SK-N-SH treated with all-trans-retinoic acid at 6 μM for 48 hours (cell line): ENCODE measurements around the gene FGF22.
A peak's percentile ranks its signal among the peaks of the same experiment; 100 is the strongest.

Source experiments
- ATAC-seq: fragments of 200-7000 bp; cut with Tn5 transposase; 3 replicates; pipeline ENCODE4 v1.9.1; 2020; ENCODE audit warnings: mild to moderate bottlenecking, moderate library complexity
- ARNTL ChIP-seq: fragments of 450-650 bp; formaldehyde crosslinking; IDR thresholded peaks from 2 replicates; pipeline ENCODE4 v1.5.0; 2020; ENCODE audit warnings: low read depth, mild to moderate bottlenecking, moderate library complexity, borderline replicate concordance
- BACH2 ChIP-seq: fragments of 250-450 bp; sonication (Bioruptor Pico); IDR thresholded peaks from 2 replicates; pipeline ENCODE4 v1.9.0; 2021; ENCODE audit warnings: mild to moderate bottlenecking, borderline replicate concordance
- CSDC2 ChIP-seq: fragments of 250-450 bp; sonication (Bioruptor Pico); IDR thresholded peaks from 2 replicates; pipeline ENCODE4 v1.5.0; 2020; ENCODE audit warnings: mild to moderate bottlenecking, moderate library complexity
- ESRRG ChIP-seq: fragments of 250-450 bp; sonication (Bioruptor Pico); IDR thresholded peaks from 2 replicates; pipeline ENCODE4 v1.6.1; 2021; ENCODE audit warnings: mild to moderate bottlenecking
- GLIS3 ChIP-seq: fragments of 250-450 bp; sonication (Bioruptor Pico); IDR thresholded peaks from 2 replicates; pipeline ENCODE4 v1.5.0; 2020; ENCODE audit warnings: mild to moderate bottlenecking, moderate library complexity
- ISL1 ChIP-seq: fragments of 250-450 bp; sonication (Bioruptor Pico); IDR thresholded peaks from 2 replicates; pipeline ENCODE4 v2.1.2; 2022; ENCODE audit warnings: mild to moderate bottlenecking, moderate library complexity
- OSR1 ChIP-seq: fragments of 250-450 bp; sonication (Bioruptor Pico); IDR thresholded peaks from 2 replicates; pipeline ENCODE4 v1.8.0; 2022; ENCODE audit warnings: moderate library complexity, mild to moderate bottlenecking, inconsistent platforms
- PPARA ChIP-seq: fragments of 250-450 bp; sonication (Bioruptor Pico); IDR thresholded peaks from 2 replicates; pipeline ENCODE4 v1.5.0; 2020; ENCODE audit warnings: mild to moderate bottlenecking, borderline replicate concordance
- RARB ChIP-seq: fragments of 250-450 bp; sonication (Bioruptor Pico); IDR thresholded peaks from 2 replicates; pipeline ENCODE4 v1.8.0; 2021; ENCODE audit warnings: mild to moderate bottlenecking, moderate library complexity
- SNAI2 ChIP-seq: fragments of 250-450 bp; sonication (Bioruptor Pico); IDR thresholded peaks from 2 replicates; pipeline ENCODE4 v1.5.0; 2020; ENCODE audit warnings: mild to moderate bottlenecking, moderate library complexity
- TCF4 ChIP-seq: fragments of 250-450 bp; sonication (Bioruptor Pico); IDR thresholded peaks from 2 replicates; pipeline ENCODE4 v1.8.0; 2021; ENCODE audit warnings: mild to moderate bottlenecking, moderate library complexity, borderline replicate concordance
- TOX ChIP-seq: fragments of 250-450 bp; sonication (Bioruptor Pico); IDR thresholded peaks from 2 replicates; pipeline ENCODE4 v1.8.0; 2021; ENCODE audit warnings: mild to moderate bottlenecking, moderate library complexity, borderline replicate concordance
- ZC3H10 ChIP-seq: fragments of 250-450 bp; sonication (Bioruptor Pico); IDR thresholded peaks from 2 replicates; pipeline ENCODE4 v1.5.1; 2021; ENCODE audit warnings: mild to moderate bottlenecking, moderate library complexity
- ZFP3 ChIP-seq: fragments of 250-450 bp; sonication (Bioruptor Pico); IDR thresholded peaks from 2 replicates; pipeline ENCODE4 v1.5.0; 2020; ENCODE audit warnings: mild to moderate bottlenecking, moderate library complexity
- ZFP30 ChIP-seq: fragments of 450-650 bp; formaldehyde crosslinking; IDR thresholded peaks from 2 replicates; pipeline ENCODE4 v1.5.0; 2022; ENCODE audit warnings: mild to moderate bottlenecking, moderate library complexity
- ZNF565 ChIP-seq: fragments of 450-650 bp; formaldehyde crosslinking; conservative IDR thresholded peaks from 2 replicates; pipeline ENCODE4 v1.5.0; 2020; ENCODE audit warnings: low read depth, mild to moderate bottlenecking, moderate library complexity
- ZNF70 ChIP-seq: fragments of 450-650 bp; formaldehyde crosslinking; IDR thresholded peaks from 2 replicates; pipeline ENCODE4 v1.5.0; 2020; ENCODE audit warnings: mild to moderate bottlenecking, moderate library complexity
- ZNF8 ChIP-seq: fragments of 450-650 bp; formaldehyde crosslinking; IDR thresholded peaks from 2 replicates; pipeline ENCODE4 v1.5.0; 2020; ENCODE audit warnings: mild to moderate bottlenecking, moderate library complexity
- TF ChIP-seq, protein P1 (sequence below): fragments of 250-450 bp; sonication (Bioruptor Pico); IDR thresholded peaks from 2 replicates; pipeline ENCODE4 v1.5.1; 2020; ENCODE audit warnings: low read depth, mild to moderate bottlenecking, moderate library complexity
- TF ChIP-seq, protein P2 (sequence below): fragments of 250-450 bp; sonication (Bioruptor Pico); IDR thresholded peaks from 2 replicates; pipeline ENCODE4 v1.5.0; 2020; ENCODE audit warnings: mild to moderate bottlenecking, moderate library complexity
- TF ChIP-seq, protein P3 (sequence below): fragments of 250-450 bp; sonication (Bioruptor Pico); IDR thresholded peaks from 2 replicates; pipeline ENCODE4 v1.8.0; 2020; ENCODE audit warnings: mild to moderate bottlenecking, moderate library complexity, borderline replicate concordance
- TF ChIP-seq, protein P4 (sequence below): fragments of 250-450 bp; sonication (Bioruptor Pico); IDR thresholded peaks from 2 replicates; pipeline ENCODE4 v1.8.0; 2021; ENCODE audit warnings: low read depth, mild to moderate bottlenecking, moderate library complexity, borderline replicate concordance

FGF22 gene

DNA sequence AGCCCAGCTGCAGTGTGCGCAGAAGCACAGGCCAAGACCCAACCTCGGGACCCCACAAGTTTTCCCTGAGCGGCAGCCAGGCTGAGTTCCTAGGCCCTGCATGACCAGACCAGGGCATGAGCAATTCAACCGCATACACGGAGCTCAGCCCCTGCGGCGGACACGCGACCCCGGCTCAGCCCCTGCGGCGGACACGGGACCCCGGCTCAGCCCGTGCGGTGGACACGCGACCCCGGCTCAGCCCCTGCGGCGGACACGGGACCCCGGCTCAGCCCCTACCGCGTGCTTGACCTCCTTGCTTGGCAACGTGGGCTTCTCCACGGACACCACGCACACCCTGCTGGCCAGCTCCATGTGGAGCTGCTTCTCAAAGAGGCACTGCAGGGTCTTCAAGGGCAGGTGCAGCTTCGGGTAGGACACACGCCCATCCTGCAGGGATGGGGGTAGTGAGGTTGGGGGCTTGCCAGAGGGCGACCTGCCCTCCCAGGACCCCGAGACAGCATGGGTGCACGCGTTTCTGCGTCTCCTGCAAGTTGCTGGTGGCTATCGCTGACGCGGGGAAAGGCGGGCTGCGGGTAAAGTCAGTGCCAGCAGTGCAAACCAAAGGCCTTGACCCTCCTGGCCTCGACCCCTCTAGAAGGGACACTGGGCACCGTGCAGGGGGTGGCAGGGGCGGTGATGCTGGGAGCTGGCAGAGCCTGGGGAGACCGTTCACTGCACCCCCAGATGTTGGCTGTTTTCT, 16.3 kb upstream of the FGF22 start:
- TF ChIP-seq ZFP30 (CRISPR knock-in tag) (no peak), ZFP3 (CRISPR knock-in tag) (no peak), CSDC2 (no peak), ZNF565 (CRISPR knock-in tag) (no peak), ESRRG (no peak), ISL1 (CRISPR knock-in tag) (no peak), ARNTL (no peak), BACH2 (no peak), PPARA (no peak), SNAI2 (no peak), RARB (CRISPR knock-in tag) (no peak), GLIS3 (CRISPR knock-in tag) (no peak), TCF4 (CRISPR knock-in tag) (no peak), OSR1 (CRISPR knock-in tag) (no peak)
- TF ChIP-seq, protein P1, sequence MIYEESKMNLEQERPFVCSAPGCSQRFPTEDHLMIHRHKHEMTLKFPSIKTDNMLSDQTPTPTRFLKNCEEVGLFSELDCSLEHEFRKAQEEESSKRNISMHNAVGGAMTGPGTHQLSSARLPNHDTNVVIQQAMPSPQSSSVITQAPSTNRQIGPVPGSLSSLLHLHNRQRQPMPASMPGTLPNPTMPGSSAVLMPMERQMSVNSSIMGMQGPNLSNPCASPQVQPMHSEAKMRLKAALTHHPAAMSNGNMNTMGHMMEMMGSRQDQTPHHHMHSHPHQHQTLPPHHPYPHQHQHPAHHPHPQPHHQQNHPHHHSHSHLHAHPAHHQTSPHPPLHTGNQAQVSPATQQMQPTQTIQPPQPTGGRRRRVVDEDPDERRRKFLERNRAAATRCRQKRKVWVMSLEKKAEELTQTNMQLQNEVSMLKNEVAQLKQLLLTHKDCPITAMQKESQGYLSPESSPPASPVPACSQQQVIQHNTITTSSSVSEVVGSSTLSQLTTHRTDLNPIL (CRISPR knock-in tag), result no peak
- TF ChIP-seq, protein P2, sequence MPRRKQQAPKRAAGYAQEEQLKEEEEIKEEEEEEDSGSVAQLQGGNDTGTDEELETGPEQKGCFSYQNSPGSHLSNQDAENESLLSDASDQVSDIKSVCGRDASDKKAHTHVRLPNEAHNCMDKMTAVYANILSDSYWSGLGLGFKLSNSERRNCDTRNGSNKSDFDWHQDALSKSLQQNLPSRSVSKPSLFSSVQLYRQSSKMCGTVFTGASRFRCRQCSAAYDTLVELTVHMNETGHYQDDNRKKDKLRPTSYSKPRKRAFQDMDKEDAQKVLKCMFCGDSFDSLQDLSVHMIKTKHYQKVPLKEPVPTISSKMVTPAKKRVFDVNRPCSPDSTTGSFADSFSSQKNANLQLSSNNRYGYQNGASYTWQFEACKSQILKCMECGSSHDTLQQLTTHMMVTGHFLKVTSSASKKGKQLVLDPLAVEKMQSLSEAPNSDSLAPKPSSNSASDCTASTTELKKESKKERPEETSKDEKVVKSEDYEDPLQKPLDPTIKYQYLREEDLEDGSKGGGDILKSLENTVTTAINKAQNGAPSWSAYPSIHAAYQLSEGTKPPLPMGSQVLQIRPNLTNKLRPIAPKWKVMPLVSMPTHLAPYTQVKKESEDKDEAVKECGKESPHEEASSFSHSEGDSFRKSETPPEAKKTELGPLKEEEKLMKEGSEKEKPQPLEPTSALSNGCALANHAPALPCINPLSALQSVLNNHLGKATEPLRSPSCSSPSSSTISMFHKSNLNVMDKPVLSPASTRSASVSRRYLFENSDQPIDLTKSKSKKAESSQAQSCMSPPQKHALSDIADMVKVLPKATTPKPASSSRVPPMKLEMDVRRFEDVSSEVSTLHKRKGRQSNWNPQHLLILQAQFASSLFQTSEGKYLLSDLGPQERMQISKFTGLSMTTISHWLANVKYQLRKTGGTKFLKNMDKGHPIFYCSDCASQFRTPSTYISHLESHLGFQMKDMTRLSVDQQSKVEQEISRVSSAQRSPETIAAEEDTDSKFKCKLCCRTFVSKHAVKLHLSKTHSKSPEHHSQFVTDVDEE (CRISPR knock-in tag), result no peak
- TF ChIP-seq, protein P3, sequence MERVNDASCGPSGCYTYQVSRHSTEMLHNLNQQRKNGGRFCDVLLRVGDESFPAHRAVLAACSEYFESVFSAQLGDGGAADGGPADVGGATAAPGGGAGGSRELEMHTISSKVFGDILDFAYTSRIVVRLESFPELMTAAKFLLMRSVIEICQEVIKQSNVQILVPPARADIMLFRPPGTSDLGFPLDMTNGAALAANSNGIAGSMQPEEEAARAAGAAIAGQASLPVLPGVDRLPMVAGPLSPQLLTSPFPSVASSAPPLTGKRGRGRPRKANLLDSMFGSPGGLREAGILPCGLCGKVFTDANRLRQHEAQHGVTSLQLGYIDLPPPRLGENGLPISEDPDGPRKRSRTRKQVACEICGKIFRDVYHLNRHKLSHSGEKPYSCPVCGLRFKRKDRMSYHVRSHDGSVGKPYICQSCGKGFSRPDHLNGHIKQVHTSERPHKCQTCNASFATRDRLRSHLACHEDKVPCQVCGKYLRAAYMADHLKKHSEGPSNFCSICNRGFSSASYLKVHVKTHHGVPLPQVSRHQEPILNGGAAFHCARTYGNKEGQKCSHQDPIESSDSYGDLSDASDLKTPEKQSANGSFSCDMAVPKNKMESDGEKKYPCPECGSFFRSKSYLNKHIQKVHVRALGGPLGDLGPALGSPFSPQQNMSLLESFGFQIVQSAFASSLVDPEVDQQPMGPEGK (CRISPR knock-in tag), result no peak
- no peak for ATAC-seq

GRCh38 chr19:623974-624373, 15.7 kb upstream of the FGF22 start:
- peak; percentile 72 for ATAC-seq
- TF ChIP-seq BACH2, result no peak
- no peak for TF ChIP-seq ESRRG
- no peak for TF ChIP-seq SNAI2
- TF ChIP-seq ZNF8 (CRISPR knock-in tag), result no peak
- no peak for TF ChIP-seq ZC3H10 (CRISPR knock-in tag)
- no peak for TF ChIP-seq ARNTL
- TF ChIP-seq, all 23 proteins: peak for 0

GRCh38 chr19:624433-625109, 15.1 kb upstream of the FGF22 start:
- TF ChIP-seq CSDC2, result no peak
- no peak for TF ChIP-seq ARNTL
- TF ChIP-seq ZNF70 (CRISPR knock-in tag), result no peak
- TF ChIP-seq GLIS3 (CRISPR knock-in tag), result no peak
- TF ChIP-seq ZNF8 (CRISPR knock-in tag), result no peak
- no peak for TF ChIP-seq OSR1 (CRISPR knock-in tag)
- no peak for TF ChIP-seq ISL1 (CRISPR knock-in tag)
- TF ChIP-seq ZC3H10 (CRISPR knock-in tag), result no peak
- no peak for TF ChIP-seq TOX (CRISPR knock-in tag)
- TF ChIP-seq RARB (CRISPR knock-in tag), result no peak
- TF ChIP-seq ZFP30 (CRISPR knock-in tag), result no peak
- no peak for TF ChIP-seq PPARA
- ATAC-seq, result no peak; the same call in 2 of the 3 replicates

DNA sequence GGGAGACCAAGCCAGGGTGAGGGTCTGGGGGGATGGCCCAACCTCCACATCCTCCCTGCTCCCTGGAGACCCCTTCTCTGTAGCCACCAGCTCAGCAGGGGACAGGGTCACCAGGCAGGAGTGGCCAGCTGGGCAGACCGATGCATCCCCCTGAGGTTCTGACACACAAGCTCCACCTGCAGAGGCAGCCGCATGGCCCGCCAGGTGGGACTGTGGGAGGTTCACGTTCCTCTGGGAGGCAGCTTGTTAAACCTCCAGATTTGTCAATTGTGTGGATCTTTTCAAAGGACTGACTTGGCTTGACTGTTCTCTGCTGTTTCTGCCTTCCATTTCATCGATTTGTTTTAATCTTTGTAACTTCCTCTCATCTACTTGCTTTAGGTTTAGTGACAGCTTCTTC, 14.4 kb upstream of the FGF22 start:
- no peak for ATAC-seq
- TF ChIP-seq, protein P4, sequence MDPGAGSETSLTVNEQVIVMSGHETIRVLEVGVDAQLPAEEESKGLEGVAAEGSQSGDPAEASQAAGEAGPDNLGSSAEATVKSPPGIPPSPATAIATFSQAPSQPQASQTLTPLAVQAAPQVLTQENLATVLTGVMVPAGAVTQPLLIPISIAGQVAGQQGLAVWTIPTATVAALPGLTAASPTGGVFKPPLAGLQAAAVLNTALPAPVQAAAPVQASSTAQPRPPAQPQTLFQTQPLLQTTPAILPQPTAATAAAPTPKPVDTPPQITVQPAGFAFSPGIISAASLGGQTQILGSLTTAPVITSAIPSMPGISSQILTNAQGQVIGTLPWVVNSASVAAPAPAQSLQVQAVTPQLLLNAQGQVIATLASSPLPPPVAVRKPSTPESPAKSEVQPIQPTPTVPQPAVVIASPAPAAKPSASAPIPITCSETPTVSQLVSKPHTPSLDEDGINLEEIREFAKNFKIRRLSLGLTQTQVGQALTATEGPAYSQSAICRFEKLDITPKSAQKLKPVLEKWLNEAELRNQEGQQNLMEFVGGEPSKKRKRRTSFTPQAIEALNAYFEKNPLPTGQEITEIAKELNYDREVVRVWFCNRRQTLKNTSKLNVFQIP (CRISPR knock-in tag), result no peak
- TF ChIP-seq TCF4 (CRISPR knock-in tag) (no peak), OSR1 (CRISPR knock-in tag) (no peak), ESRRG (no peak), ZNF565 (CRISPR knock-in tag) (no peak), GLIS3 (CRISPR knock-in tag) (no peak), BACH2 (no peak)
- TF ChIP-seq, protein P3 (CRISPR knock-in tag), result no peak
- TF ChIP-seq, protein P2 (CRISPR knock-in tag), result no peak
